PFSK-1 (cell line): ENCODE results near the gene MOK.

Experiments used
- FOXP2 ChIP-seq: optimal IDR thresholded peaks from 2 replicates; pipeline ENCODE3; 2011; ENCODE audit warnings: borderline replicate concordance, control low read depth, inconsistent platforms; ENCODE audit not compliant: insufficient read depth; ENCODE audit errors: extremely low read length, extremely low read depth
- POLR2AphosphoS5 ChIP-seq: IDR thresholded peaks from 2 replicates; pipeline ENCODE4 v1.6.1; 2012; ENCODE audit warnings: low read depth, mild to moderate bottlenecking, control low read depth, low read length, moderate library complexity
- SIN3A ChIP-seq: IDR thresholded peaks from 2 replicates; pipeline ENCODE4 v1.6.1; 2012; ENCODE audit warnings: mild to moderate bottlenecking, low read length, moderate library complexity, borderline replicate concordance; ENCODE audit not compliant: insufficient read depth
- TAF1 ChIP-seq: IDR thresholded peaks from 2 replicates; pipeline ENCODE4 v1.6.1; 2012; ENCODE audit warnings: low read length, control low read depth, borderline replicate concordance; ENCODE audit not compliant: insufficient read depth
- TF ChIP-seq, protein P1 (sequence below), 2 experiments: IDR thresholded peaks; 2 replicates each; pipeline versions ENCODE4 v1.6.1 to v1.8.0; 2011 to 2012; ENCODE audit warnings: low read depth in 2 of 2, low read length in 2 of 2, control low read depth in 1 of 2, inconsistent platforms in 1 of 2, mild to moderate bottlenecking in 1 of 2, moderate library complexity in 1 of 2; ENCODE audit not compliant: insufficient read depth in 1 of 2

DNA sequence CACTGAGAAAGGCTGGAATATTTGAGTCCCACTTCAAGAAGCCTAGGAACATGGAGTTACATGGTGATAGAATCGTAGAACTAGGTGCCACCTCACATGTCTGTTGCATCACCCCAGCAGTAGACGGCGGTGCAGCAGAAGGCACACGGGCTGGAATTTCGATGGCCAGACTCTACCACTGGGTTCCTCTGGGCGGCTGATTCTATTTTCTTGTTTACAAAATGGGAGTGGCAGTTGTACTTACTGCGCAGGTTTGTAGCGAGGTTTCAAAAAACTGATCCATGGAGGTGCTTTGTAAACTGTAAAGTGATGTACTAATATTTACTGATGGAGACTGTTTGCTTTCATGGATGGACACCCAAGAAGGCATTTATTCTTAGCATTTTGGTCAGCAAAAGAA is 119.6 kb downstream of the MOK start:
- TF ChIP-seq SIN3A: no peak
- no peak for TF ChIP-seq TAF1
- TF ChIP-seq, protein P1, sequence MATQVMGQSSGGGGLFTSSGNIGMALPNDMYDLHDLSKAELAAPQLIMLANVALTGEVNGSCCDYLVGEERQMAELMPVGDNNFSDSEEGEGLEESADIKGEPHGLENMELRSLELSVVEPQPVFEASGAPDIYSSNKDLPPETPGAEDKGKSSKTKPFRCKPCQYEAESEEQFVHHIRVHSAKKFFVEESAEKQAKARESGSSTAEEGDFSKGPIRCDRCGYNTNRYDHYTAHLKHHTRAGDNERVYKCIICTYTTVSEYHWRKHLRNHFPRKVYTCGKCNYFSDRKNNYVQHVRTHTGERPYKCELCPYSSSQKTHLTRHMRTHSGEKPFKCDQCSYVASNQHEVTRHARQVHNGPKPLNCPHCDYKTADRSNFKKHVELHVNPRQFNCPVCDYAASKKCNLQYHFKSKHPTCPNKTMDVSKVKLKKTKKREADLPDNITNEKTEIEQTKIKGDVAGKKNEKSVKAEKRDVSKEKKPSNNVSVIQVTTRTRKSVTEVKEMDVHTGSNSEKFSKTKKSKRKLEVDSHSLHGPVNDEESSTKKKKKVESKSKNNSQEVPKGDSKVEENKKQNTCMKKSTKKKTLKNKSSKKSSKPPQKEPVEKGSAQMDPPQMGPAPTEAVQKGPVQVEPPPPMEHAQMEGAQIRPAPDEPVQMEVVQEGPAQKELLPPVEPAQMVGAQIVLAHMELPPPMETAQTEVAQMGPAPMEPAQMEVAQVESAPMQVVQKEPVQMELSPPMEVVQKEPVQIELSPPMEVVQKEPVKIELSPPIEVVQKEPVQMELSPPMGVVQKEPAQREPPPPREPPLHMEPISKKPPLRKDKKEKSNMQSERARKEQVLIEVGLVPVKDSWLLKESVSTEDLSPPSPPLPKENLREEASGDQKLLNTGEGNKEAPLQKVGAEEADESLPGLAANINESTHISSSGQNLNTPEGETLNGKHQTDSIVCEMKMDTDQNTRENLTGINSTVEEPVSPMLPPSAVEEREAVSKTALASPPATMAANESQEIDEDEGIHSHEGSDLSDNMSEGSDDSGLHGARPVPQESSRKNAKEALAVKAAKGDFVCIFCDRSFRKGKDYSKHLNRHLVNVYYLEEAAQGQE (IDR thresholded peaks at IDR 0.05; ENCODE audit: insufficient read depth in 1 of 2, low read depth in 2 of 2, low read length in 2 of 2): no peak
- TF ChIP-seq POLR2AphosphoS5: no peak
- TF ChIP-seq FOXP2: no peak
